Left ventricle myocardium inferior (tissue), 1 donor: ENCODE results near the gene IL10. TPM values are rescaled to one million over a fixed set of nuclear protein-coding genes. Genes with fewer than 3 reads are reported as not detected.

Source experiments
- DNase-seq: peaks from one replicate; pipeline ENCODE4 v3.0.0-alpha.2; 2020
- H3K27ac ChIP-seq: fragments of 200-600 bp; replicated peaks from 2 replicates; pipeline ENCODE4 v1.8.0; 2021
- H3K27me3 ChIP-seq: fragments of 200-600 bp; 2 replicates; pipeline ENCODE4 v1.8.0; 2021; ENCODE audit warnings: low read depth
- H3K36me3 ChIP-seq: fragments of 200-600 bp; 2 replicates; pipeline ENCODE4 v1.8.0; 2021
- H3K4me1 ChIP-seq: fragments of 200-600 bp; 2 replicates; pipeline ENCODE4 v1.8.0; 2021
- H3K4me3 ChIP-seq: fragments of 200-600 bp; 2 replicates; pipeline ENCODE4 v1.8.0; 2021; ENCODE audit warnings: mild to moderate bottlenecking, moderate library complexity
- H3K9me3 ChIP-seq: fragments of 200-600 bp; replicated peaks from 2 replicates; pipeline ENCODE4 v1.8.0; 2021
- CTCF ChIP-seq: fragments of 200-600 bp; IDR thresholded peaks from 2 replicates; pipeline ENCODE4 v1.8.0; 2021; ENCODE audit warnings: antibody characterized with exemption, mild to moderate bottlenecking, borderline replicate concordance
- intact Hi-C: fragments of 100-400 bp; cut with micrococcal nuclease; formaldehyde crosslinking; loops from one replicate; pipeline ENCODE4 v1.11.0; 2022
- total RNA-seq: library from RNA; stranded (reverse); fragmentation: NEBNext Ultra II Directional; extraction: Animal tissue kit (Norgen Biotek cat#: 25700); gene quantifications from one replicate; pipeline ENCODE4 v1.2.1, GENCODE V29; 2021
- donor health status: DM: no; HTN: yes; CAD: no; lungs with severe emphysema.

Gene IL10
- total RNA-seq, 1 donor from 2014 or later: 0.38 TPM

DNA sequence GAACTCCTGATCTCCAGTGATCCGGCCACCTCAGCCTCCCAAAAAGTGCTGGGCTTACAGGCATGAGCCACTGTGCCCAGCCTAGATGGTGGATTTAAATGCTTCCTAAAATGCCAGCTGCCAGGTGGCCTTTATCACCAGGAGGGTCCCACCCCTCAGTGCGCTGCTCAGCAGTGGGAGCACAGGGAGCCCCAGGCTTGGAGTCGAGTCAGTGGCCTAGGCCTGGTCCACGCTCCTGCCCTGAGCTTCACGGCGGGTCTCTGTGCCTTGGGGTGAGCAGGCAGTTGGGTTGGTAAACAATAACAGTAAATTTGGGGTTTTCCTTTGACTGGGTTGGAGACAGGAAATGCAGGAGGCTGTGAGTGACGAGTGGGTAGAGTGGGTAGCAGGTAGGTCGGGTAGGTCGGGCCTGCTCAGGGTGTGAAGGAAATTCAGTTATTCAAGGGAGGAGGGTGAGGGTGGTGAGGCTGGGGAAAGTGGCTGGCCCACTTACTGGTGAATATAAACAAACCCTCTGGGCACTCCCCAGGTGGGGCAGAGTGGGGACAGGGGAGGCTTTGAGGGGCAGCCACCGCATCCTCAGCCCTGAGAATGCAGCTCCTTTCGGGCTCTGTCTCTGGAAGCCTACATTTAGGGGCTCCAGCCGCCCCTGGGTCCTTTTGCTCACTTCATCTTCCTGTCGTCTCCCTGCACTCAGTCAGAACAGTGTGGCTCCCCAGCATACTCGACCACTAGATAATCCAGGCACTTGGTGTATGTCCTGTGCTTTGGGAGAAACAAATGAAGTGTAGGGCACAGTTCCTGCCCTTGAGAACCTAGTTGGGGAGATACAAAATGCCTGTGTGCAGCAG lies 35.2 kb downstream of the IL10 start:
- peak overlapping the region; percentile 78 for H3K27ac ChIP-seq
- DNase-seq: no peak
- intact Hi-C loops: loop anchor here (10.0 kb wide), 1 partner anchor 178 kb away; no protein-coding TSS in a partner anchor

GRCh38 chr1:206735553-206736031 lies 36.7 kb downstream of the IL10 start:
- intact Hi-C loops: loop anchor here (10.0 kb wide), 1 partner anchor 179 kb away; no protein-coding TSS in a partner anchor
- TF ChIP-seq CTCF: no peak
- no peaks in the 10 kb centered on the region for H3K9me3 ChIP-seq
- H3K27ac ChIP-seq: peak overlapping the region; percentile 78
- H3K4me1 ChIP-seq: peaks cover 70% of the 10 kb centered on the region
- no peaks in the 10 kb centered on the region for H3K27me3 ChIP-seq
- no peak overlapping the region for H3K4me3 ChIP-seq
- no peak for DNase-seq
- peaks cover 52% of the 10 kb centered on the region for H3K36me3 ChIP-seq

More for the DNA sequence above, 35.2 kb downstream of the IL10 start:
- H3K4me1 ChIP-seq: peaks cover 70% of the 10 kb centered on the region
- H3K36me3 ChIP-seq: peaks cover 37% of the 10 kb centered on the region
- H3K9me3 ChIP-seq: no peaks in the 10 kb centered on the region
- no peaks in the 10 kb centered on the region for H3K27me3 ChIP-seq
- H3K4me3 ChIP-seq: no peak overlapping the region
- no peak for TF ChIP-seq CTCF

- intact Hi-C loops: loop anchor here (10.0 kb wide), 1 partner anchor 180 kb away; no protein-coding TSS in a partner anchor
- no peak for DNase-seq
- Histone ChIP-seq H3K4me3 (no peak overlapping the region), H3K27ac (peak overlapping the region; percentile 19), H3K36me3 (peaks cover 62% of the 10 kb centered on the region), H3K4me1 (peaks cover 77% of the 10 kb centered on the region), H3K27me3 (no peaks in the 10 kb centered on the region), H3K9me3 (no peaks in the 10 kb centered on the region)
- TF ChIP-seq CTCF: peak; percentile 76
Measured at GRCh38 chr1:206734499-206735142, 37.7 kb downstream of the IL10 start.

DNA sequence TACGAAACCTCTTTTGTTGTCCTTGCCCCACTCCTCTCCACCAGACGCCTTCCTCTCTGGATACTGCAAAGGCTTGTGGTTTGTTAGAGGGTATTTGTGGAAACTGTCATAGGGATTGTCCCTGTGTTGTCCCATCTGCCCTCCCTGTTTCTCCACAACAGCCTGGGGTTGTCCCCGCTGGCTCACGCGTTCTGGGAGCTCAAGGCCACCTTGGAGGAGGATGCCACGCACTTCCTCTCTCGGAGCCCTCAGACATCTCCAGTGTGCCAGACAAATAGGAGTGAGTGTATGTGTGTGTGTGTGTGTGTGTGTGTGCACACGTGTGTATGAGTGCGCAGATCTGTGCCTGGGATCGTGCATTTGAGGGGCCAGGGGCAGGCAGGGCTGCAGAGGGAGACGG lies 39.3 kb downstream of the IL10 start:
- H3K4me3 ChIP-seq: no peak overlapping the region
- DNase-seq: no peak
- H3K27ac ChIP-seq: peak overlapping the region; percentile 18
- no peak for TF ChIP-seq CTCF
- H3K4me1 ChIP-seq: peaks cover 76% of the 10 kb centered on the region
- no peaks in the 10 kb centered on the region for H3K9me3 ChIP-seq
- intact Hi-C loops: loop anchor here (10.0 kb wide), 1 partner anchor 182 kb away; no protein-coding TSS in a partner anchor
- H3K36me3 ChIP-seq: peaks cover 71% of the 10 kb centered on the region
- no peaks in the 10 kb centered on the region for H3K27me3 ChIP-seq

- Histone ChIP-seq H3K4me3 (no peak overlapping the region), H3K27ac (no peak overlapping the region), H3K4me1 (peaks cover 76% of the 10 kb centered on the region), H3K27me3 (no peaks in the 10 kb centered on the region), H3K9me3 (no peaks in the 10 kb centered on the region), H3K36me3 (peaks cover 71% of the 10 kb centered on the region)
- intact Hi-C loops: loop anchor here (10.0 kb wide), 1 partner anchor 182 kb away; no protein-coding TSS in a partner anchor
- TF ChIP-seq CTCF: no peak
- DNase-seq: no peak
Measured at GRCh38 chr1:206732508-206732907, 39.8 kb downstream of the IL10 start.
